Measurements from ENCODE around the gene KIAA0319L.
"Not testable (repeated sequence)": the region's sequence is repeated elsewhere in the genome, so short reads cannot be mapped to it uniquely, and the experiment has no call there.

The KIAA0319L gene

GRCh38 chr1:35580949-35581388, 23.8 kb upstream of the KIAA0319L start:
- no peak for DNase-seq

- no peak for DNase-seq
These were observed 20.1 kb upstream of the KIAA0319L start for GRCh38 chr1:35577071-35577998.

- not testable (repeated sequence) for DNase-seq
These were observed 19.5 kb upstream of the KIAA0319L start for GRCh38 chr1:35576766-35577070.

- no peak for DNase-seq
These were observed 19.0 kb upstream of the KIAA0319L start for GRCh38 chr1:35576061-35576765.

- no peak for DNase-seq
These were observed 18.3 kb upstream of the KIAA0319L start for GRCh38 chr1:35575416-35575958.

- no peak for DNase-seq
These were observed 17.6 kb upstream of the KIAA0319L start for GRCh38 chr1:35574655-35575415.

- DNase-seq = no peak
These were observed 17.0 kb upstream of the KIAA0319L start for GRCh38 chr1:35574125-35574654.

GRCh38 chr1:35573198-35574124, 16.3 kb upstream of the KIAA0319L start, which contains the start of gene TFAP2E:
Gene TFAP2E, plus strand, starts transcription at chr1:35573314. Its CDS starts 264 bp downstream, at chr1:35573578.
- no peak for DNase-seq

GRCh38 chr1:35572296-35572695, 15.1 kb upstream of the KIAA0319L start:
- no peak for DNase-seq

GRCh38 chr1:35571263-35571662, 14.1 kb upstream of the KIAA0319L start:
- no peak for DNase-seq

- no peak for DNase-seq
These were observed 13.5 kb upstream of the KIAA0319L start for GRCh38 chr1:35570589-35571137.

GRCh38 chr1:35569936-35570335, 12.7 kb upstream of the KIAA0319L start:
- no peak for DNase-seq

GRCh38 chr1:35568975-35569395, 11.8 kb upstream of the KIAA0319L start:
- peak; percentile 67 for DNase-seq

- no peak for DNase-seq
These were observed 10.8 kb upstream of the KIAA0319L start for GRCh38 chr1:35567947-35568558.

GRCh38 chr1:35565742-35566133, 8.5 kb upstream of the KIAA0319L start:
- no peak for DNase-seq

- no peak for DNase-seq
These were observed 7.9 kb upstream of the KIAA0319L start for GRCh38 chr1:35564884-35565741.

- DNase-seq = peak; percentile 76
These were observed 7.1 kb upstream of the KIAA0319L start for GRCh38 chr1:35564037-35564883.

- no peak for DNase-seq
These were observed 6.0 kb upstream of the KIAA0319L start for GRCh38 chr1:35563166-35563565.
